Panc1 (cell line): ENCODE results near the gene PSRC1.

Experiments
- POLR2AphosphoS5 ChIP-seq: IDR thresholded peaks from 2 replicates; pipeline ENCODE4 v1.6.1; 2012; ENCODE audit warnings: mild to moderate bottlenecking, low read depth, low read length, moderate library complexity
- TCF7L2 ChIP-seq: IDR thresholded peaks from 2 replicates; pipeline ENCODE4 v1.6.1; 2011; ENCODE audit warnings: mild to moderate bottlenecking, low read depth, low read length, inconsistent platforms
- TF ChIP-seq, protein P1 (sequence below): fragments of 450-650 bp; IDR thresholded peaks from 2 replicates; pipeline ENCODE4 v1.5.1; 2017; ENCODE audit warnings: mild to moderate bottlenecking
- TF ChIP-seq, protein P2 (sequence below), 2 experiments: IDR thresholded peaks; 2 replicates each; pipeline ENCODE4 v1.6.1; 2011 to 2012; ENCODE audit warnings: low read depth in 2 of 2, control low read depth in 1 of 2, low read length in 1 of 2, mild to moderate bottlenecking in 1 of 2, moderate library complexity in 1 of 2; ENCODE audit not compliant: insufficient read depth in 1 of 2

GRCh38 chr1:109249654-109250401 lies 33.1 kb downstream of the PSRC1 start:
- TF ChIP-seq POLR2AphosphoS5: no peak
- no peak for TF ChIP-seq TCF7L2
- TF ChIP-seq, protein P1, sequence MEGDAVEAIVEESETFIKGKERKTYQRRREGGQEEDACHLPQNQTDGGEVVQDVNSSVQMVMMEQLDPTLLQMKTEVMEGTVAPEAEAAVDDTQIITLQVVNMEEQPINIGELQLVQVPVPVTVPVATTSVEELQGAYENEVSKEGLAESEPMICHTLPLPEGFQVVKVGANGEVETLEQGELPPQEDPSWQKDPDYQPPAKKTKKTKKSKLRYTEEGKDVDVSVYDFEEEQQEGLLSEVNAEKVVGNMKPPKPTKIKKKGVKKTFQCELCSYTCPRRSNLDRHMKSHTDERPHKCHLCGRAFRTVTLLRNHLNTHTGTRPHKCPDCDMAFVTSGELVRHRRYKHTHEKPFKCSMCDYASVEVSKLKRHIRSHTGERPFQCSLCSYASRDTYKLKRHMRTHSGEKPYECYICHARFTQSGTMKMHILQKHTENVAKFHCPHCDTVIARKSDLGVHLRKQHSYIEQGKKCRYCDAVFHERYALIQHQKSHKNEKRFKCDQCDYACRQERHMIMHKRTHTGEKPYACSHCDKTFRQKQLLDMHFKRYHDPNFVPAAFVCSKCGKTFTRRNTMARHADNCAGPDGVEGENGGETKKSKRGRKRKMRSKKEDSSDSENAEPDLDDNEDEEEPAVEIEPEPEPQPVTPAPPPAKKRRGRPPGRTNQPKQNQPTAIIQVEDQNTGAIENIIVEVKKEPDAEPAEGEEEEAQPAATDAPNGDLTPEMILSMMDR: no peak
- TF ChIP-seq, protein P2, sequence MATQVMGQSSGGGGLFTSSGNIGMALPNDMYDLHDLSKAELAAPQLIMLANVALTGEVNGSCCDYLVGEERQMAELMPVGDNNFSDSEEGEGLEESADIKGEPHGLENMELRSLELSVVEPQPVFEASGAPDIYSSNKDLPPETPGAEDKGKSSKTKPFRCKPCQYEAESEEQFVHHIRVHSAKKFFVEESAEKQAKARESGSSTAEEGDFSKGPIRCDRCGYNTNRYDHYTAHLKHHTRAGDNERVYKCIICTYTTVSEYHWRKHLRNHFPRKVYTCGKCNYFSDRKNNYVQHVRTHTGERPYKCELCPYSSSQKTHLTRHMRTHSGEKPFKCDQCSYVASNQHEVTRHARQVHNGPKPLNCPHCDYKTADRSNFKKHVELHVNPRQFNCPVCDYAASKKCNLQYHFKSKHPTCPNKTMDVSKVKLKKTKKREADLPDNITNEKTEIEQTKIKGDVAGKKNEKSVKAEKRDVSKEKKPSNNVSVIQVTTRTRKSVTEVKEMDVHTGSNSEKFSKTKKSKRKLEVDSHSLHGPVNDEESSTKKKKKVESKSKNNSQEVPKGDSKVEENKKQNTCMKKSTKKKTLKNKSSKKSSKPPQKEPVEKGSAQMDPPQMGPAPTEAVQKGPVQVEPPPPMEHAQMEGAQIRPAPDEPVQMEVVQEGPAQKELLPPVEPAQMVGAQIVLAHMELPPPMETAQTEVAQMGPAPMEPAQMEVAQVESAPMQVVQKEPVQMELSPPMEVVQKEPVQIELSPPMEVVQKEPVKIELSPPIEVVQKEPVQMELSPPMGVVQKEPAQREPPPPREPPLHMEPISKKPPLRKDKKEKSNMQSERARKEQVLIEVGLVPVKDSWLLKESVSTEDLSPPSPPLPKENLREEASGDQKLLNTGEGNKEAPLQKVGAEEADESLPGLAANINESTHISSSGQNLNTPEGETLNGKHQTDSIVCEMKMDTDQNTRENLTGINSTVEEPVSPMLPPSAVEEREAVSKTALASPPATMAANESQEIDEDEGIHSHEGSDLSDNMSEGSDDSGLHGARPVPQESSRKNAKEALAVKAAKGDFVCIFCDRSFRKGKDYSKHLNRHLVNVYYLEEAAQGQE (IDR thresholded peaks at IDR 0.05; ENCODE audit: insufficient read depth in 1 of 2, low read depth in 2 of 2, low read length in 1 of 2): no peak
